HG02943 (cell line): ENCODE data around the gene SPATS1.

Source experiments
- ATAC-seq: cut with Tn5 transposase; IDR thresholded peaks from one replicate; pipeline ENCODE4 v1.9.1; 2021; ENCODE audit warnings: mild to moderate bottlenecking, low read depth, moderate library complexity; ENCODE audit not compliant: unreplicated experiment

SPATS1 gene

GRCh38 chr6:44342489-44342888 is at the start of gene SPATS1:
Gene SPATS1 (plus strand): TSS chr6:44342650. CDS start chr6:44343096, 446 bp downstream.
- ATAC-seq = no peak

GRCh38 chr6:44292661-44293365 is 49.6 kb upstream of the SPATS1 start:
- ATAC-seq = no peak

GRCh38 chr6:44294832-44295791 is 47.3 kb upstream of the SPATS1 start:
- no peak for ATAC-seq

GRCh38 chr6:44297063-44298038 is 45.1 kb upstream of the SPATS1 start:
- no peak for ATAC-seq

GRCh38 chr6:44298055-44298803 is 44.2 kb upstream of the SPATS1 start:
- ATAC-seq = no peak

GRCh38 chr6:44298864-44299263 is 43.6 kb upstream of the SPATS1 start:
- no peak for ATAC-seq

- ATAC-seq = no peak
Observed at GRCh38 chr6:44300292-44300823, 42.1 kb upstream of the SPATS1 start.

GRCh38 chr6:44301106-44301505 is 41.3 kb upstream of the SPATS1 start:
- ATAC-seq = no peak

- ATAC-seq = no peak
Observed at GRCh38 chr6:44301782-44302564, 40.5 kb upstream of the SPATS1 start.

GRCh38 chr6:44302856-44303255 is 39.6 kb upstream of the SPATS1 start:
- ATAC-seq = no peak

GRCh38 chr6:44303842-44304241 is 38.6 kb upstream of the SPATS1 start:
- ATAC-seq = no peak

GRCh38 chr6:44304282-44305199 is 37.9 kb upstream of the SPATS1 start:
- ATAC-seq = no peak

- no peak for ATAC-seq
Observed at GRCh38 chr6:44305200-44305725, 37.2 kb upstream of the SPATS1 start.

GRCh38 chr6:44306710-44307109 is 35.7 kb upstream of the SPATS1 start:
- ATAC-seq = no peak

- no peak for ATAC-seq
Observed at GRCh38 chr6:44307217-44307616, 35.2 kb upstream of the SPATS1 start.

GRCh38 chr6:44309092-44309491 is 33.4 kb upstream of the SPATS1 start:
- no peak for ATAC-seq

GRCh38 chr6:44309631-44310030 is 32.8 kb upstream of the SPATS1 start:
- ATAC-seq = no peak
